Measurements from ENCODE around the gene BRD2. TPM values are rescaled to one million over a fixed set of nuclear protein-coding genes. Genes with fewer than 3 reads are reported as not detected.
"Not testable (repeated sequence)": the region's sequence is repeated elsewhere in the genome, so short reads cannot be mapped to it uniquely, and the experiment has no call there.

BRD2 gene
- polyA plus RNA-seq (2013, experiment 1 of 2; ENCODE audit: insufficient read length): 158 TPM
- 155 TPM for polyA plus RNA-seq (2013, experiment 2 of 2; ENCODE audit: insufficient read length)

GRCh38 chr6:32968093-32968866, at the start of gene BRD2:
Gene BRD2 (plus strand): TSS chr6:32968594. CDS start chr6:32972899, 4,305 bp downstream.
- peak; percentile 98 for DNase-seq

DNA sequence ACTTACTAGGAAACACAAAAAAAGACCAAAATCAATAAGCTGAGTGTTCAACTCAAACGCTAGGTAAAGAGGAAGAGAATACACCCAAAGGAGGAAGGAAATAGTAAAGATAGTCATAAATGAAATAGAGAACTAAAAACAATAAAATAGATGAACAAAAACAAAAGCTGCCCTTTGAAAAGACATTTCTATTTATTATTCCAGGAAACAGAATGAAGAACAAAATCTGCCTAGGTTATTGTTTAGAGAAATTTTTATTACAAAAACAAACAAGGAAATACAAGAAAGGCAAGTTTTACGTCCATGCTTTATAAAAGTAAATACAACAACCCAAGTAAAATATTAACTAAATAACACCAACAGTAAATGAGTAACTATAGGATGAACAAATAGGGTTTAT, 47.7 kb upstream of the BRD2 start:
- no peak for DNase-seq

DNA sequence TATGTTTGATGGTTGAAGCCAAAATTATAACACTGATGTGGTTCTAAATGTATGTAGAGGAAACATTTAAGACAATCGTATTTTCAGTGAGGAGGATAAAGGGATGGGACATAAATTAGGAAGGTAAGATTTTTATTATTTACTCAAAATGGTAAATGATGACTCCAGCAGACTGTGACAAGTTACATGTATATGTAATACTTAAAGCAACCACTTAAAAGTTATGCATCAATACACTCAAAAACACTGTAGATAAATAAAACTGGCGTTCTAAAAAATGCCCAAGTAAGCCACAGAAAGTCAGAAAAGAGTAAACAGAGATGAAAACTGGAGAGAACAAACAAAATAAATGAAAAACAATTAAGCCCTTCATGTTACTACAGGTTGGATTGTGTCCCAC, 46.3 kb upstream of the BRD2 start:
- DNase-seq: no peak

- no peak for DNase-seq
Observed at GRCh38 chr6:32931211-32931610, 37.2 kb upstream of the BRD2 start.

DNA sequence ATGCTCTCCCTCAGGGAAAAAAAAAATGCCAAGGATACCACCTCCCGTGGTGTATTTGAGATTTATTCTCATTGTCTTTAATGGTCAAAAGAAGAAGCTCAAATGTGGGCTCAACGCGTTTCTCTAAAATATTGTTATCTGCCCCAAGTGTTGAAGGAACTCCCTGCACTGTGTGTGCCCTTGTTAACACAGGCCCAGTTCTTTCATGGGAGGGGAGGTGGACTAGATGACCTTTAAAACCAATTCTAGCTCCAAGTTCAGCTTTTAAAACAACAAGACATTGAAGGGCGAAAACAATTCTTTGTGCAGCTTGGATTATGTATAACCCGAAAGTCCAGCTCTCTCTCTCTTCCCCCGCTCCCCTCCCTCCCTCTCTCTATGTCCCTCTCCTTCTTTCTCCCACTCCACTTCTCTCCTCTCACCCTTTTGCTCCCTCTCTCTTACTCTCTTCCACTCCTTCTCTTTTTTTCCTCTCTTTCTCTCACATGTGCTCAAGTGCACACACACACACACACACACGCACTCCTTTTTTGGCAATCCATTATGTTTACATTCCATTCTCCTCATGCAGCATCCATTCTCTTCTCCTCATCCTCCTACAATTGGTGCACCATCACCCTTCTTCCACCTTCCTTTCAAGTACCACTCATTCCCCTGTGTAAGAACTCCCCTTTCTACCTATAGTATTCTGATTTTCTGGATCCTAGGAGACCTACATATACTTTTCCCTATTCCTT, 36.1 kb upstream of the BRD2 start:
- DNase-seq: peak; percentile 55

DNA sequence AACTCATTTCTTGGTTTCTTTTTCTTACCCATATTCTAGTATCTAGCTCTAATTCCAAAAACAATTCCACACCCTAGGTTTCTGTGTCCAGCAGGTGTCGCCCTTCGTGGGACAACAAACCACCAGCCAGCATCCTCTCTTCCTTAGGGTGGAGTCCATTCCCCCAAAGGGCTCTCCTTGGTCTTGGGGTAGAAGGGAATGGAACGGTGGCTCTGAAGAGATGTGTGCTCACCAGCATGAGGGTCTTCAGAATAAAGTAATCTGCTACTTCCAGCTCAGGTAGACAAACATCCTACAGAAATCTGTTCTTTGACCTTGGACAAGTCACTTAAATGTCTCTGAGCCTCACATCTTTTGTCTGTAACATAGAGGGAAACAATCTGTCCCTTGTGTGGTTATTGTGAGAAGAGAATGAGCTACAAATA, 34.7 kb upstream of the BRD2 start:
- peak; percentile 68 for DNase-seq

DNA sequence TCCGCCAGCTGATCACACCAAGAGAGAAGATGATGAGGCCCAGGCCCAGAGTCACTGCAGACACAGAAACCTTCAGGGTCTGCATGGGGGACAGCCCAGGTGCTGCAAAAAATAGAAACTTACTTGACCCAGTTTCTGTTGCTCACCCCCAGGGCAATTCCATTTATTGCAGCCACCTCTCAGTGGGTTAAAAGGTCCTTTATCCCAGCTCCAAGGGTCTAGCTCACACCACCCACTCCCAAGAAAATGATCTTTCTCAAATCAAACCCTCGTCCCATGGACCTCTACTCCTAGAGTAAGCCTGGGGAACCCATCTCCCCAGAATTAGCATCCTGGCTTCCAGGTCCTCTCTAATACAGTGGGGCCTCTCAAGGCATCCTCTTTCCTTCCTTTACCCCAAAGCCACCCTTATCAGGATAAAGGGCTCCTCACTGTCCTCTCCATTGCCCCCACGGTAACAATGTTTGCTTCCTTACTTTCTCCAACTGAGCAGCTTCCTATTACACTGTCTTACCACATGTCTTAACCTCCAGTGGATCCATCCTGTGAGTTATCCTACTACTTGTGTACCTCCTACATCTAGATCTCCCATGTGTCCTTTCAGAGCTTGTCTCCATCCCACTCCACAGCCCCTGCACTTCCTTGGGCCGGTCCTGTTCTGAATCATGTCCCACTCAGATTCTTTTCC, 32.7 kb upstream of the BRD2 start:
- DNase-seq: no peak

- no peak for DNase-seq
Observed at GRCh38 chr6:32936239-32937152, 31.9 kb upstream of the BRD2 start.

- no peak for DNase-seq
Observed at GRCh38 chr6:32937230-32937633, 31.2 kb upstream of the BRD2 start.

- DNase-seq: no peak
Observed at GRCh38 chr6:32938494-32938893, 29.9 kb upstream of the BRD2 start.

DNA sequence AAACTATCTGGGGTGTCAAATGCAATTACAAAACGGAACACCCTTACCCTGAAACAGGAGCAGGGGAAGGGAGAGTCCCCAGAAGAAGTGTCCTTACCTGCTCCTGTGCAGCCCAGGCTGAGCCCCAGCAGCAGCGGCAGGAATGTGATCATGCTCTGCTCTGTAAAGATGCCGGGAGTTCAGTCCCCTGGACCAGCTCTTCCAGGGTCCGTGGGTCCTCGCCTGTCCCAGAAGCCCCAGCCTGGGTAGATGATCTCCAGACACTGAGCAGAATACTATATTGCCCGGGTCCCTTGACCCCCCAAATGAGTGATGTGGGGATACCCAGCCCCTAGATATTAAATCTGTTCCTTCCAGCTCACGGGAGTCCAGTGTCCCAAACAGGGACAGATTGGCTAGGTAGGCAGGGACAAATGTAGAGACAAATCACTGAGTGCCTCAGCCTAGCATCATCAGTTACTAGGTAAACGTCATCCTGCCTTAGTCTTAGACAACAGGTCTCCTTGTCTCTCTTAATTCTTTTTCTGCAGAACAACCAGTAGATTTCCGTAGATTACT, 27.7 kb upstream of the BRD2 start, which contains the start of gene HLA-DMB:
TSS of gene HLA-DMB (minus strand) at position 373 of the 558 bp plus-strand sequence. CDS start at position 152, 221 bp downstream.
- peak; percentile 33 for DNase-seq

- no peak for DNase-seq
Observed at GRCh38 chr6:32941214-32941768, 27.1 kb upstream of the BRD2 start.

DNA sequence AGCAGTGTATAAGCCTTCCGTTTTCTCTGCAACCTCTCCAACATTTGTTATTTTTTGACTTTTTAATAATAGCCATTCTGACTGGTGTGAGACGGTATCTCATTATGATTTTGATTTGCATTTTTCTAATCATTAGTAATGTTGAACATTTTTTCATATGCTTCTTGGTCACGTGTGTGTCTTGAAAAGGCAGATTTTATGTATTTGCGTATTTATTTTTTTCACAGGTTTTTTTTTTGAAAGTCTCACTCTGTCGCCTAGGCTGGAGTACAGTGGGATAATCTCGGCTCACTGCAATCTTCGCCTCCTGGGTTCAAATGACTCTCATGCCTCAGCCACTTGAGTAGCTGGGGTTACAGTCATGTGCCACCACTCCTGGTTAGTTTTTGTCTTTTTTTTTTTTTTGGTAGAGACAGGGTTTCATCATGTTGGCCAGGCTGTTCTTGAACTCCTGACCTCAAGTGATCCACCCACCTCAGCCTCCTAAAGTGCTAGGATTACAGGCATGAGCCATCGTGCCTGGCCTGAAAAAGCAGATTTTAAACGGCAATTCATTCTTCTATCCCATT, 25.8 kb upstream of the BRD2 start:
- not testable (repeated sequence) for DNase-seq

GRCh38 chr6:32943864-32944649, 24.3 kb upstream of the BRD2 start:
- DNase-seq: no peak

DNA sequence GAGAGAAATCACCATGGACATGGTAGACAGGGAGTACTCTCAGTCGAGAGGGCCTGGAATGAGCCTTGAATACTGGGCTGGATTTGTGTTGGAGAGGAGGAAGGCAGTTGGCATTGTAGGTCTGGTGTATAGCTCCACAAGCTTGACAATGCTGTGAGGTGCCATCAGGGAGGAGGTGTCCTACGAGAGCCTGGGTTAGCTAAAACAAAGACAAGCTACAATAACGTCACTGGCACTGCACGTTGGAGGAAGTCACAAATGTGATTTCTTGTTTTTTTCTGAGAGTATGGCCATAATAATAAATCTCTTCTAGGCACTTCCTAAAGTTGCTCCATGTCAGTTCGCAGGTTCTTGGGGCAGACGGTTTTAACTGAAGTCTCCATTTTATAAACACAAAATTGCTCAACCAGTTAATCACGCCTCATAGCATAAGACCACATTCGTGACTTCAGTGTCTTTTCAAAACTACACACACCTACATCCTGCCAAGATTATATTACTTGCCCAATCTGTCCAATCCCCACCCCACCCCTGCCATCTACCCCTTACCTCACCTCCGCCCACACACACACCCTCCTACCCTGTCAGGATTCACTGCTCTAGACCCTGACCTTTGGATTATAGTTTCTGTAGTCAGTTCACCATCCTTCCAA, 23.2 kb upstream of the BRD2 start:
- DNase-seq: no peak

DNA sequence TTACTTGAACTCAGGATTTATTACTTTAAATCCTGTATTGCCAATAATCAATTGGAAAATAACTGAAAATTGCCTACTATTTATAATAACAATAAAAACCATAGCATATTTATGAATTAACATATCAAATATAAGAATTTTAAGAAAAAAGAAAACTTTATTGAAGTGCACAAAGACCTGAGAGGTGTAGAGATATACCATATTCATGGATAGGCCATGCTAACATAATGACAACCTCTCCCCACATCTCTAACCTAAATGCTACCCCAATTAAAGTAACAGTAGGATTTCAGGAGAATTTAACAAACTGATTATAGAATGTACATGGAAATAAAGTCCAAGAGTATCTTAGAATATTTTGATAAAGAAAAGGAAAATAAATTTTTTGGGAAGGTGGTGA, 22.4 kb upstream of the BRD2 start:
- DNase-seq: no peak

GRCh38 chr6:32946893-32947292, 21.5 kb upstream of the BRD2 start:
- no peak for DNase-seq

GRCh38 chr6:32947552-32948465, 20.6 kb upstream of the BRD2 start:
- DNase-seq: peak; percentile 49

Measured in fibroblast of skin of abdomen (primary cell).